Hepatocyte (in vitro differentiated cells): ENCODE measurements around the gene FAM227B. TPM values are rescaled to one million over a fixed set of nuclear protein-coding genes. Genes with fewer than 3 reads are reported as not detected.

Experiments
- DNase-seq: peaks from one replicate; pipeline ENCODE4 v3.0.0-alpha.2; 2016; ENCODE audit warnings: low spot score
- H2AFZ ChIP-seq: fragments of 200-600 bp; sonication (generic); 2 replicates; pipeline ENCODE4 v1.6.0; 2016; ENCODE audit warnings: antibody characterized with exemption, mild to moderate bottlenecking
- H3K27ac ChIP-seq: fragments of 200-600 bp; sonication (generic); 2 replicates; pipeline ENCODE4 v1.5.1; 2016; ENCODE audit warnings: mild to moderate bottlenecking
- H3K27me3 ChIP-seq: fragments of 200-600 bp; sonication (generic); 2 replicates; pipeline ENCODE4 v1.6.1; 2016
- H3K36me3 ChIP-seq: fragments of 200-600 bp; sonication (generic); replicated peaks from 2 replicates; pipeline ENCODE4 v1.5.1; 2016; ENCODE audit warnings: low read depth; ENCODE audit not compliant: insufficient read depth
- H3K4me1 ChIP-seq: fragments of 200-600 bp; sonication (generic); 2 replicates; pipeline ENCODE4 v1.5.1; 2016; ENCODE audit warnings: mild to moderate bottlenecking, moderate library complexity; ENCODE audit not compliant: insufficient read depth
- H3K4me2 ChIP-seq: fragments of 200-600 bp; sonication (generic); 2 replicates; pipeline ENCODE4 v1.6.0; 2016
- H3K4me3 ChIP-seq: fragments of 200-600 bp; sonication (generic); 2 replicates; pipeline ENCODE4 v1.5.1; 2016; ENCODE audit warnings: mild to moderate bottlenecking
- H3K79me2 ChIP-seq: fragments of 200-600 bp; sonication (generic); 2 replicates; pipeline ENCODE4 v1.6.0; 2017; ENCODE audit warnings: mild to moderate bottlenecking
- H3K9me2 ChIP-seq: fragments of 200-600 bp; sonication (generic); replicated peaks from 2 replicates; pipeline ENCODE4 v1.6.0; 2017; ENCODE audit warnings: mild to moderate bottlenecking; ENCODE audit not compliant: insufficient read depth
- H3K9me3 ChIP-seq: fragments of 200-600 bp; sonication (generic); 2 replicates; pipeline ENCODE4 v1.5.1; 2016; ENCODE audit warnings: low read depth, mild to moderate bottlenecking
- H4K20me1 ChIP-seq: fragments of 200-600 bp; sonication (generic); 2 replicates; pipeline ENCODE4 v1.6.0; 2016; ENCODE audit warnings: mild to moderate bottlenecking; ENCODE audit not compliant: insufficient read depth, poor library complexity, severe bottlenecking
- EZH2 ChIP-seq: fragments of 200-600 bp; sonication (generic); IDR thresholded peaks from 2 replicates; pipeline ENCODE4 v1.6.1; 2016; ENCODE audit warnings: antibody characterized with exemption, mild to moderate bottlenecking, borderline replicate concordance
- EZH2phosphoT487 ChIP-seq: fragments of 200-600 bp; sonication (generic); IDR thresholded peaks from one replicate; pipeline ENCODE4 v1.6.1; 2018; ENCODE audit warnings: antibody characterized with exemption, mild to moderate bottlenecking, low read depth, moderate library complexity; ENCODE audit not compliant: unreplicated experiment, severe bottlenecking
- WGBS: methylation state at CpG from one replicate; pipeline ENCODE4 v1.1.6; 2016; ENCODE audit warnings: low lambda C conversion rate; ENCODE audit errors: missing lambda C conversion rate; 5-methylcytosine and 5-hydroxymethylcytosine counted together
- polyA plus RNA-seq: library from polyadenylated mRNA; unstranded; fragments of >200 nt; fragmentation: Nextera tagmentation; extraction: Ambion mirVana; gene quantifications from 2 replicates; pipeline ENCODE4 v1.2.1, GENCODE V29; 2016
- total RNA-seq: library from RNA; depleted of rRNA; stranded (reverse); fragments of >200 nt; gene quantifications from 2 replicates; pipeline ENCODE4 v1.2.3, GENCODE V29; 2014
- TF ChIP-seq, protein P1 (sequence below): fragments of 200-600 bp; sonication (generic); IDR thresholded peaks from 2 replicates; pipeline ENCODE4 v1.5.1; 2016; ENCODE audit warnings: antibody characterized with exemption, mild to moderate bottlenecking; ENCODE audit not compliant: poor library complexity

Gene FAM227B
- total and polyA plus RNA-seq, 2 experiments from 2014 or later, result 4.5 to 9.2 TPM

DNA sequence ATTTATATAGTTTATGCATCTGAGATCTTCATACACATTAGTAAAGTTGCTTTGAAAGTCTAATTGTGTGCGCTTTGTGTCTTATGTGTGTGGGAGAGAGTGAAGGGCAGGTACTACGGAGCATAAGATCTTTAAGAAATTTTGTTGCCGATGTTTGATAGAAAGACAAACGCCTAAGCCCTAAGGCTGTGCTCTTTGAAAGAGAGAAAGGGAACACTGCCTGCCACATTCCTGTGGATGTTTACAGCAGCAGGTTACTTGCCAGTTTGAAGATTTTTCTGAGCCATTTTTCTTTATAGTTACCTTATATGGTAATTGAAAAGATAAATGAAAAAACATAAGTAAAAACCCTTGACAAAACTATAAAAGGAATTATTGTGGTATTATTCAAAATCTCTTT, 17.2 kb upstream of the FAM227B start:
- no peaks in the 10 kb centered on the region for H4K20me1 ChIP-seq
- no peak overlapping the region for H2AFZ ChIP-seq
- H3K4me2 ChIP-seq, result no peak overlapping the region
- H3K9me2 ChIP-seq, result no peaks in the 10 kb centered on the region
- DNase-seq, result no peak
- no peaks in the 10 kb centered on the region for H3K27me3 ChIP-seq
- H3K27ac ChIP-seq, result peak overlapping the region; percentile 1
- no peaks in the 10 kb centered on the region for H3K79me2 ChIP-seq
- no peak overlapping the region for H3K4me3 ChIP-seq
- no peak for TF ChIP-seq EZH2phosphoT487
- TF ChIP-seq, protein P1, sequence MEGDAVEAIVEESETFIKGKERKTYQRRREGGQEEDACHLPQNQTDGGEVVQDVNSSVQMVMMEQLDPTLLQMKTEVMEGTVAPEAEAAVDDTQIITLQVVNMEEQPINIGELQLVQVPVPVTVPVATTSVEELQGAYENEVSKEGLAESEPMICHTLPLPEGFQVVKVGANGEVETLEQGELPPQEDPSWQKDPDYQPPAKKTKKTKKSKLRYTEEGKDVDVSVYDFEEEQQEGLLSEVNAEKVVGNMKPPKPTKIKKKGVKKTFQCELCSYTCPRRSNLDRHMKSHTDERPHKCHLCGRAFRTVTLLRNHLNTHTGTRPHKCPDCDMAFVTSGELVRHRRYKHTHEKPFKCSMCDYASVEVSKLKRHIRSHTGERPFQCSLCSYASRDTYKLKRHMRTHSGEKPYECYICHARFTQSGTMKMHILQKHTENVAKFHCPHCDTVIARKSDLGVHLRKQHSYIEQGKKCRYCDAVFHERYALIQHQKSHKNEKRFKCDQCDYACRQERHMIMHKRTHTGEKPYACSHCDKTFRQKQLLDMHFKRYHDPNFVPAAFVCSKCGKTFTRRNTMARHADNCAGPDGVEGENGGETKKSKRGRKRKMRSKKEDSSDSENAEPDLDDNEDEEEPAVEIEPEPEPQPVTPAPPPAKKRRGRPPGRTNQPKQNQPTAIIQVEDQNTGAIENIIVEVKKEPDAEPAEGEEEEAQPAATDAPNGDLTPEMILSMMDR, result no peak
- no peak for TF ChIP-seq EZH2
- H3K36me3 ChIP-seq, result no peaks in the 10 kb centered on the region
- 81% methylated on average over 4 of the region's 4 CpGs for WGBS
- no peaks in the 10 kb centered on the region for H3K9me3 ChIP-seq
- H3K4me1 ChIP-seq, result no peaks in the 10 kb centered on the region

DNA sequence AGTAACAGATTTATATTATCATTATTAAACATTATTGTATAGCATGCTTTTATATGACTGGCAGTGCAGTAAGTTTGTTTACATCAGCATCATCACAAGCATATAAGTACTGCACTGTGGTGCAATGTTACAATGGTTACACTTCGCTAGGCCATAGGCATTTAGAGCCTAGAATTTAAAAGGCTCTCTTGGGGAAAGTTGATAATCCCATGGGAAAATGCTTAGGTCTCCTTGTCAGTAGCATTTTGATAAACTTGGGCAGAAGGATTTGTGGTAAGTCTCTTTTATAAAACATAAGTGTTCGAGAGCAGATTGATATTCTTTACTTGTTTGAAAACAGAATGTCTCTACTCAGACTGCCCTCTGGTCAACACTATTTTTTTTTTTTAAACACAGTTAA, 7.8 kb upstream of the FAM227B start:
- 66% methylated on average over 2 of the region's 2 CpGs for WGBS
- H3K27me3 ChIP-seq, result no peaks in the 10 kb centered on the region
- no peak overlapping the region for H2AFZ ChIP-seq
- H3K4me2 ChIP-seq, result no peak overlapping the region
- H4K20me1 ChIP-seq, result no peaks in the 10 kb centered on the region
- no peak overlapping the region for H3K4me3 ChIP-seq
- no peaks in the 10 kb centered on the region for H3K9me3 ChIP-seq
- no peak for DNase-seq
- TF ChIP-seq EZH2phosphoT487 (no peak), EZH2 (no peak)
- TF ChIP-seq, protein P1, result no peak
- H3K36me3 ChIP-seq, result no peaks in the 10 kb centered on the region
- H3K4me1 ChIP-seq, result no peaks in the 10 kb centered on the region
- peaks cover 7% of the 10 kb centered on the region for H3K79me2 ChIP-seq
- no peak overlapping the region for H3K27ac ChIP-seq
- H3K9me2 ChIP-seq, result no peaks in the 10 kb centered on the region

DNA sequence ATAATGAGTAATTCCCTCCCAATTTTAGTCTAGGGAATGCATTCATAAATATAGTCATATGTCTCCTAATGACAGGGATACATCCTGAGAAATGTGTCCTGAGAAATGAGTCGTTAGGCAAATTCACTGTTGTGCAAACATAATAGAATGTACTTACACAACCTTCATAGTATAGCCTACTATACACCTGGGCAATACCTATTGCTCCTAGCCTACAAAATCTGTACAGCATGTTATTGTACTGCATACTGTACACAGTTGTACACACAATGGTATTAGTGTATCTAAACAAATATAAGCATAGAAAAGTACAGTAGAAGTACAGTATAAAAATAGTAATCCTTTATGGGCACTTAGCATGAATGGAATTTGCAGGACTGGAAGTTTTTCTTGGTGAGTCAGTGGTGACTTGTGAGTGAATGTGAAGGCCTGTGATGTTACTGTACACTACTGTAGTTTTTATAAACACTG, 6.8 kb upstream of the FAM227B start:
- no peak for DNase-seq
- Histone ChIP-seq H3K36me3 (no peaks in the 10 kb centered on the region), H2AFZ (no peak overlapping the region), H3K4me2 (no peak overlapping the region), H3K4me1 (peaks cover under 1% of the 10 kb centered on the region), H3K9me3 (no peaks in the 10 kb centered on the region), H3K27me3 (no peaks in the 10 kb centered on the region), H4K20me1 (no peaks in the 10 kb centered on the region), H3K79me2 (peaks cover 16% of the 10 kb centered on the region), H3K9me2 (no peaks in the 10 kb centered on the region), H3K4me3 (no peak overlapping the region), H3K27ac (no peak overlapping the region)
- 82% methylated on average over 1 of the region's 1 CpG for WGBS
- TF ChIP-seq, protein P1, result no peak
- TF ChIP-seq EZH2, result no peak

DNA sequence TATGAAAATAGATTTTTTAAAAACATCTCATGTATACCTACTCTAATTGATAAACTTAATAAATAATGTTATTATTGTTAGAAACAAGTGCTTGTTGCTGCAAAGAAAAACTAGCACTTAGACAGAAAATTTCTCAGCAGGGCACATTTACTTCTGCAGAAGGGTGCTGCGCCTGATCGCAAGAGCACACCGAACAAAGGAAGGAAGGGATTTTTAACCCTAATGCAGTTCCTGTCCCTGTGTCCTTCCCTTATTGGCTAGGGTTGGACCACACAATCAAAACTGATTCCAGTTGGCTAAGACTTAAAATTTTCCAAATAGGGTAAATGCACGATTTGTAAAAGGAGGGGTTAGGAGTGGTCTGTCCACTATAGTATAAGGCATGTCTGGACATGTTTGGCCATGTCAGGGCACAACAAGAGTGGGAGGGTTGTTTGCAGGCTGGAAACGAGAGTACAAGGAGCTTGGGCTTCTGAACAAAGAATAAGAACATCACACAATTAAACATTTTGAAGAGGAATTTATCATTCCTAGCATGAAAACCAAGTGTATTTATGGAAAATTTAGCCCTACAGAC, 4.9 kb upstream of the FAM227B start:
- Histone ChIP-seq H3K27ac (no peak overlapping the region), H3K9me3 (no peaks in the 10 kb centered on the region), H3K9me2 (no peaks in the 10 kb centered on the region), H4K20me1 (no peaks in the 10 kb centered on the region), H3K79me2 (peaks cover 29% of the 10 kb centered on the region), H3K4me3 (no peak overlapping the region), H3K4me2 (no peak overlapping the region), H3K27me3 (no peaks in the 10 kb centered on the region), H3K4me1 (peaks cover 9% of the 10 kb centered on the region), H2AFZ (no peak overlapping the region), H3K36me3 (no peaks in the 10 kb centered on the region)
- WGBS, result 89% methylated on average over 5 of the region's 5 CpGs
- DNase-seq, result no peak
- TF ChIP-seq EZH2phosphoT487, result no peak
- TF ChIP-seq EZH2, result no peak
- TF ChIP-seq, protein P1, result no peak
